Gastroesophageal sphincter (tissue), 4 donors: ENCODE data around the gene CXorf65. TPM values are rescaled to one million over a fixed set of nuclear protein-coding genes. Genes with fewer than 3 reads are reported as not detected.

Experiments
- ATAC-seq: fragments of 150-250 bp; one replicate; pipeline ENCODE4 v1.9.1; 2016; ENCODE audit warnings: mild to moderate bottlenecking, moderate library complexity
- H3K27ac ChIP-seq, 4 donors: fragments of 200-600 bp; sonication (generic) in 3 of 4; 1 replicate in 3 of 4; 2 replicates in 1 of 4; pipeline ENCODE4 v1.5.1; 2016 to 2019
- H3K27me3 ChIP-seq: fragments of 200-600 bp; sonication (generic); one replicate; pipeline ENCODE4 v1.5.1; 2019
- H3K36me3 ChIP-seq, 2 donors: fragments of 200-600 bp; sonication (generic); one replicate each; pipeline ENCODE4 v1.5.1; 2019; ENCODE audit warnings: control low read depth in 1 of 2
- H3K4me1 ChIP-seq, 3 donors: fragments of 200-600 bp; sonication (generic); 1 replicate in 2 of 3; 2 replicates in 1 of 3; pipeline ENCODE4 v1.5.1; 2016 to 2019; ENCODE audit warnings: control low read depth in 2 of 3
- H3K4me3 ChIP-seq, 2 donors: fragments of 200-600 bp; sonication (generic); one replicate each; pipeline ENCODE4 v1.5.1; 2019; ENCODE audit warnings: mild to moderate bottlenecking in 1 of 2, moderate library complexity in 1 of 2
- H3K9me3 ChIP-seq, 3 donors: fragments of 200-600 bp; sonication (generic); one replicate each; pipeline ENCODE4 v1.5.1; 2017 to 2019; ENCODE audit warnings: control low read depth in 2 of 3
- EP300 ChIP-seq: sonication (generic); formaldehyde crosslinking; IDR thresholded peaks from one replicate; pipeline ENCODE4 v1.6.1; 2017; ENCODE audit warnings: antibody characterized with exemption, mild to moderate bottlenecking
- POLR2A ChIP-seq, 2 donors: fragments of 450-650 bp; IDR thresholded peaks; one replicate each; pipeline ENCODE4 v1.6.1; 2017; ENCODE audit warnings: antibody characterized with exemption in 2 of 2, mild to moderate bottlenecking in 2 of 2, moderate library complexity in 1 of 2
- POLR2AphosphoS5 ChIP-seq: sonication (generic); formaldehyde crosslinking; IDR thresholded peaks from one replicate; pipeline ENCODE4 v1.6.1; 2017; ENCODE audit warnings: antibody characterized with exemption
- WGBS, 2 donors: methylation state at CpG; one replicate each; pipeline ENCODE4 v1.1.5; 2018; ENCODE audit warnings: low coverage in 1 of 2; 5-methylcytosine and 5-hydroxymethylcytosine counted together
- total RNA-seq, 4 donors: library from RNA; depleted of rRNA; stranded (reverse); fragments of >200 nt; gene quantifications; one replicate each; pipeline ENCODE4 v1.1.0, GENCODE V29; 2016
- TF ChIP-seq, protein P1 (sequence below), 4 experiments: fragments of 200-600 bp in 2 of 4; fragments of 450-650 bp in 2 of 4; sonication (generic) in 1 of 4; IDR thresholded peaks; one replicate each; pipeline ENCODE4 v1.5.1; 2017 to 2019; ENCODE audit warnings: antibody characterized with exemption in 4 of 4, mild to moderate bottlenecking in 2 of 4, moderate library complexity in 2 of 4

Gene CXorf65
- total RNA-seq, 4 donors from 2014 or later: not detected

DNA sequence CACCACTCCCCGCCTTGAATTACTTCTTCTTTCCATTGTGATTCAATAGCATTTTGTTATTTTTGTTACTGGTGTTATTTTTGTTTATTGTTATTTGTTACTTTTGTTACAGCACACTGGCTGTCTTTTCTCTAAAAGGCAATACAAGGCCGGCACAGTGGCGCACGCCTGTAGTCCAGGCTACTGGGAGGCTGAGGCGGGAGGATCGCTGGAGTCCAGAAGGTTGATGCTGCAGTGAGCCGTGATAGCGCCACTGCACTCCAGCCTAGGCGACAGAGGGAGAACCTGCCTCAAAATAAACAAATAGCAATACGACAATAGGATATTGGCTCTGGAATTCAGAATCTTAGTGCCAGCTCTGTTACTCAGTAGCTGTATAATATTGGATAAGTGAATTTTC, 10.8 kb upstream of the CXorf65 start:
- no peak for ATAC-seq
- WGBS, 2 donors: 50 to 100% methylated on average over 1 to 3 of the region's 10 CpGs
- TF ChIP-seq POLR2AphosphoS5 (no peak), EP300 (no peak), POLR2A (IDR thresholded peaks at IDR 0.05) (no peak)
- TF ChIP-seq, protein P1, sequence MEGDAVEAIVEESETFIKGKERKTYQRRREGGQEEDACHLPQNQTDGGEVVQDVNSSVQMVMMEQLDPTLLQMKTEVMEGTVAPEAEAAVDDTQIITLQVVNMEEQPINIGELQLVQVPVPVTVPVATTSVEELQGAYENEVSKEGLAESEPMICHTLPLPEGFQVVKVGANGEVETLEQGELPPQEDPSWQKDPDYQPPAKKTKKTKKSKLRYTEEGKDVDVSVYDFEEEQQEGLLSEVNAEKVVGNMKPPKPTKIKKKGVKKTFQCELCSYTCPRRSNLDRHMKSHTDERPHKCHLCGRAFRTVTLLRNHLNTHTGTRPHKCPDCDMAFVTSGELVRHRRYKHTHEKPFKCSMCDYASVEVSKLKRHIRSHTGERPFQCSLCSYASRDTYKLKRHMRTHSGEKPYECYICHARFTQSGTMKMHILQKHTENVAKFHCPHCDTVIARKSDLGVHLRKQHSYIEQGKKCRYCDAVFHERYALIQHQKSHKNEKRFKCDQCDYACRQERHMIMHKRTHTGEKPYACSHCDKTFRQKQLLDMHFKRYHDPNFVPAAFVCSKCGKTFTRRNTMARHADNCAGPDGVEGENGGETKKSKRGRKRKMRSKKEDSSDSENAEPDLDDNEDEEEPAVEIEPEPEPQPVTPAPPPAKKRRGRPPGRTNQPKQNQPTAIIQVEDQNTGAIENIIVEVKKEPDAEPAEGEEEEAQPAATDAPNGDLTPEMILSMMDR (IDR thresholded peaks at IDR 0.05): no peak
- no peaks in the 10 kb centered on the region for H3K27me3 ChIP-seq
- no peak overlapping the region for H3K4me3 ChIP-seq
- H3K27ac ChIP-seq: no peak overlapping the region
- peaks cover 0 to 25% of the 10 kb centered on the region in 2 donors for H3K36me3 ChIP-seq
- H3K9me3 ChIP-seq: no peaks in the 10 kb centered on the region
- H3K4me1 ChIP-seq: peaks cover 0 to 20% (median 2%) of the 10 kb centered on the region in 3 donors

DNA sequence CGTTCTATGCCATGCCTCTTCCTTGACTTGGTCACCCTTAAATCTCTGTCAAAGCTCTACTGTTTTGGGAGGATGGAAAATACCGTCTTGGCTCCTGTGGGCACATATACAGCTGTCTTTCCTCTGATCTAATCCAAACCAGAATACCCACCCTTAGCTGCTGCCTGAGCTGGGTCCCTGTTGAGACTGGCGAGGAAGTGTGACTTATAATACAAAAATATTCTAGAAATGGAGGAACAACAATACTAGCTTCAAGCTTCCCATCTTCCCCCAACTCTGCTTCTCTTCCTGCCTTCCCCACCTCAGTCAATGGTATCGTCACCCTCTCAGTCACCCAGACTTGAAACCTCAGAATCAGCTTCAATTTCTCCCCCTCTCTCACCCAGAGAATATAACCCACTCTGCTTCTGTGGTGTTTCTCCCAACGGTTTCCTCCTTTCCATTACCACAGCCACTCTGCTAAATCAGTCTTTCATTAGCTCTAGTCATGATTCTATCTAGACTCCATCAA, 5.4 kb upstream of the CXorf65 start:
- Histone ChIP-seq H3K27ac (no peak overlapping the region), H3K4me1 (no peaks in the 10 kb centered on the region), H3K4me3 (no peak overlapping the region), H3K9me3 (no peaks in the 10 kb centered on the region), H3K36me3 (no peaks in the 10 kb centered on the region), H3K27me3 (no peaks in the 10 kb centered on the region)
- ATAC-seq: no peak
- 68 to 73% methylated on average over 4 to 5 of the region's 5 CpGs for WGBS, 2 donors
- TF ChIP-seq, protein P1 (IDR thresholded peaks at IDR 0.05): no peak
- TF ChIP-seq POLR2A (IDR thresholded peaks at IDR 0.05) (no peak), EP300 (no peak), POLR2AphosphoS5 (no peak)

DNA sequence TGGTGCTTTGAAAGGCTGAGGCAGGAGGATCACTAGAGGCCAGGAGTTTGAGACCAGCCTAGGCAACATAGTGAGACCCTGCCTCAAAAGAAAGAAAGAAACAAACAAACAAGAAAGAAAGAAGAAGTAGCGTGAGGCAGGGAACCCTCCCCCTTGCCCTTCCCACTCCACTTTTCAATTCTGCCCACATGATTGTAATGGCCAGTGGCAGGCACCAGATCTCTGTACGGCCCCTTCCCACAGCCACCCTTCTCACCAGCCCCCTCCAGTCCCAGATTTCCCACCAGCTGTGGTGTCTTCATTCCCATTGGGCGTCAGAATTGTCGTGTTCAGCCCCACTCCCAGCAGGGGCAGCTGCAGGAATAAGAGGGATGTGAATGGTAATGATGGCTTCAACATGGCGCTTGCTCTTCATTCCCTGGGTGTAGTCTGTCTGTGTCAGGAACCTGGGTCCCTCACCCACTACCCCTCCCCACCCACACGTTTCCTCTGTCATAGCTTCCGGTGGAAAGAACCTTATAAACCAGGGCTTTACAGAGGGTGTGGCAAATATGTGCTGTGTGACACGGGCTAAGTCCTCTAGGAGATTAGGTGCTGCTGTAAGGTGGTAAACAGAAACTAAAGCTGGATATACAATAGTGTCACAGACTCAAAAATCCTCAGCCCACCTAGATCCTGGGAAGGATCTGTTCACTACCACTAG, 4.8 kb upstream of the CXorf65 start, which contains the start of gene IL2RG:
IL2RG (minus strand) TSS at position 437 of the 703 bp plus-strand sequence; CDS start at position 399, 38 bp downstream.
- WGBS, 2 donors: 49% methylated on average over 6 of the region's 8 CpGs; no CpG with 5 or more reads in 1 of the 2 donors
- Histone ChIP-seq H3K4me3 (peak within 1 kb of the TSS in 1 of 2 donors; percentile 8), H3K36me3 (no peaks in the 10 kb centered on the region), H3K27ac (no peak within 1 kb of the TSS), H3K27me3 (no peaks in the 10 kb centered on the region), H3K9me3 (no peaks in the 10 kb centered on the region), H3K4me1 (no peaks in the 10 kb centered on the region)
- TF ChIP-seq POLR2AphosphoS5 (no peak), EP300 (no peak), POLR2A (IDR thresholded peaks at IDR 0.05) (no peak)
- TF ChIP-seq, protein P1 (IDR thresholded peaks at IDR 0.05): no peak
- ATAC-seq: no peak

DNA sequence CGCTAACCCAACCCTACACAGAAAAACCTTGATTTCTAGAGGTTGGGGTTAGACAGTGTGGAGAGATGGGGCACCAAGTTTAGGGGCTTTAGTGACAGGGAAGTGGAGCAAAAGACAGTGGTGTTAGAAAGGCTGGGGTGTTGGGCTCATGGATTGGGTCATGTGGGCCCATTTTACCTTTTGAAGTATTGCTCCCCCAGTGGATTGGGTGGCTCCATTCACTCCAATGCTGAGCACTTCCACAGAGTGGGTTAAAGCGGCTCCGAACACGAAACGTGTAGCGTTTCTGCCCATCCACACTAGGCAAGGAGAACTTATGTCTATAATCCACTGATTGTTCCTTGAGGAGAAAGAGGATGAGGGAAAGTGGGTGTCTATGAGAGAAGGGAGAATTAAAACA, 2.5 kb upstream of the CXorf65 start:
- no CpG with 5 or more reads among the region's 6 CpGs for WGBS, 2 donors
- TF ChIP-seq, protein P1 (IDR thresholded peaks at IDR 0.05): no peak
- TF ChIP-seq POLR2A (IDR thresholded peaks at IDR 0.05) (no peak), POLR2AphosphoS5 (no peak), EP300 (no peak)
- H3K27ac ChIP-seq: no peak overlapping the region
- H3K9me3 ChIP-seq: no peaks in the 10 kb centered on the region
- ATAC-seq: no peak
- no peaks in the 10 kb centered on the region for H3K27me3 ChIP-seq
- H3K4me1 ChIP-seq: no peaks in the 10 kb centered on the region
- no peak overlapping the region for H3K4me3 ChIP-seq
- no peaks in the 10 kb centered on the region for H3K36me3 ChIP-seq
